Measurements from ENCODE around the gene DTX3L. TPM values are rescaled to one million over a fixed set of nuclear protein-coding genes. Genes with fewer than 3 reads are reported as not detected.

DTX3L gene
- total and polyA plus RNA-seq, 2 of the 8 experiments (the other 6 are each of a cell fraction or from before 2014, with no cell fraction given), result 1.7 to 11.3 TPM

DNA sequence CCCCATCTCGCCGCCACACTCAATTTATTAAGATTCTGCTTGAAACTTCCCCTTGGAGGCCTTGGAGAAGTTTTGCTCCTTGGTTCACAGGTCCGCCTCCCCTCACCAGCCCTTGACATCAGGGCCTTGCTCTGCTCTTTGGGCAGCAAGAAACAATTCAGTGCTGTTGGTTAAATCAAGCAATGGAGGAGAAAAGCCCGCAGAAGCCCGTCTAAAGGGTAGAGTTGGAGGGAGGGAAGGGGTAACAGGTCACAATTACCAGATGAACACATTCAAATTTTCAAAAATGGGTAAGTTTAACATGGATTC lies 467 bp upstream of the DTX3L start:
- no peak overlapping the region for H2AK5ac ChIP-seq (ENCODE audit: low read depth, low read length)
- H3K79me1 ChIP-seq (ENCODE audit: low read depth, low read length), result no peaks in the 10 kb centered on the region
- H3K36me3 ChIP-seq (ENCODE audit: control insufficient read depth in 2 of 4, insufficient read depth in 4 of 4, low read length in 3 of 4), result no peaks in the 10 kb centered on the region; a peak in 2 of 8 replicates
- H3K9ac ChIP-seq (replicated peaks in 1 of 4; ENCODE audit: extremely low read depth in 1 of 4, low read depth in 3 of 4, low read length in 3 of 4), result no peak overlapping the region
- no peak overlapping the region for H2BK120ac ChIP-seq (replicated peaks; ENCODE audit: low read depth, low read length)
- no peak overlapping the region for H3K27ac ChIP-seq (ENCODE audit: low read depth, low read length)
- H2BK5ac ChIP-seq (ENCODE audit: low read depth, low read length), result no peak overlapping the region
- no peak overlapping the region for H3K14ac ChIP-seq (ENCODE audit: insufficient read length)
- WGBS, 2 experiments (ENCODE audit: extremely low coverage in 1 of 2, insufficient coverage in 1 of 2, insufficient read length in 1 of 2, insufficient replicate concordance in 2 of 2, low coverage in 1 of 2, low lambda C conversion rate in 2 of 2, missing lambda C conversion rate in 1 of 2), result 52% methylated on average over 5 of the region's 5 CpGs; no CpG with 5 or more reads in 1 of the 2 experiments
- peak overlapping the region; percentile 6; the same call in 1 of the 2 replicates for H2AFZ ChIP-seq (ENCODE audit: low read length)
- FAIRE-seq (no peak), DNase-seq (ENCODE audit: low read depth in 1 of 2, low spot score in 2 of 2) (no peak)
- peak overlapping the region; percentile 51 to 76 (median 65); a peak in 7 of 8 replicates for H3K4me3 ChIP-seq (ENCODE audit: extremely low read depth in 1 of 4, insufficient read depth in 2 of 4, low read depth in 3 of 4, low read length in 4 of 4)
- H3K23me2 ChIP-seq (ENCODE audit: low read depth, low read length), result peaks cover 5% of the 10 kb centered on the region; the same call in 1 of the 2 replicates
- H3K4me2 ChIP-seq (ENCODE audit: insufficient read depth in 1 of 2, low read depth in 2 of 2, low read length in 2 of 2), result peak overlapping the region; percentile 65 to 72
- no peaks in the 10 kb centered on the region for H4K20me1 ChIP-seq (replicated peaks in 1 of 2; ENCODE audit: control insufficient read depth in 1 of 2, insufficient read depth in 2 of 2, low read length in 2 of 2)
- no peak overlapping the region for H3K4ac ChIP-seq (replicated peaks; ENCODE audit: insufficient read length, low read depth, low read length)
- 0 out of 2 replicates have a peak overlapping the region, but pooled peaks have one; percentile 10 for H2BK20ac ChIP-seq (ENCODE audit: low read length)
- H3K18ac ChIP-seq (ENCODE audit: extremely low read depth, low read length), result peak overlapping the region; percentile 76
- H2BK15ac ChIP-seq (ENCODE audit: low read length), result no peak overlapping the region
- 0 out of 2 replicates have a peak overlapping the region, but pooled peaks have one; percentile 55 for H2BK12ac ChIP-seq (ENCODE audit: low read depth, low read length)
- H3K23ac ChIP-seq (ENCODE audit: insufficient read length), result no peak overlapping the region
- TF ChIP-seq POLR2A (IDR thresholded peaks at IDR 0.05; ENCODE audit: control extremely low read depth in 1 of 2, low read depth in 2 of 2, low read length in 2 of 2) (no peak), RFX5 (IDR thresholded peaks at IDR 0.05; ENCODE audit: borderline replicate concordance, low read depth, low read length) (no peak), ZNF274 (IDR thresholded peaks at IDR 0.05; ENCODE audit: borderline replicate concordance, extremely low read depth, low read length) (no peak), HDAC2 (IDR thresholded peaks at IDR 0.05; ENCODE audit: borderline replicate concordance in 1 of 2, low read depth in 2 of 2, low read length in 2 of 2) (no peak)
- H4K91ac ChIP-seq (replicated peaks; ENCODE audit: insufficient read length, low read length), result no peak overlapping the region
- ChIA-PET CTCF (ENCODE audit: partially characterized antibody) (interaction anchor here (0.7 to 9.0 kb wide), 2 partner anchors 55 to 115 kb away, joined by 3 to 62 read pairs; partner anchors contain the start of gene PARP14), POLR2A (ENCODE audit: partially characterized antibody) (interaction anchor here (0.8 kb wide), 1 partner anchor 38 kb away, joined by 3 read pairs; no protein-coding TSS in a partner anchor)
- no peak overlapping the region for H3K56ac ChIP-seq (replicated peaks; ENCODE audit: insufficient read length, low read depth, low read length)
- no peaks in the 10 kb centered on the region for H3K79me2 ChIP-seq (ENCODE audit: control insufficient read depth in 1 of 2, insufficient read depth in 2 of 2, low read length in 2 of 2)
- H3K4me1 ChIP-seq (replicated peaks in 1 of 4; ENCODE audit: control insufficient read depth in 3 of 4, insufficient read depth in 4 of 4, low read length in 3 of 4), result peaks cover 4 to 5% (median 5%) of the 10 kb centered on the region in 4 experiments; a peak in 6 of 7 replicates
- no peak overlapping the region for H4K5ac ChIP-seq (ENCODE audit: insufficient read length, low read depth, low read length)
- no peak overlapping the region; the same call in 1 of the 2 replicates for H4K8ac ChIP-seq (ENCODE audit: extremely low read depth, insufficient read depth, low read length)
- no peaks in the 10 kb centered on the region for H3K9me3 ChIP-seq (ENCODE audit: insufficient read depth in 2 of 2, low read depth in 1 of 2, low read length in 1 of 2)
- peaks cover 0 to 2% (median 0%) of the 10 kb centered on the region in 4 experiments; a peak in 2 of 7 replicates for H3K27me3 ChIP-seq (replicated peaks in 1 of 4; ENCODE audit: control insufficient read depth in 3 of 4, extremely low read depth in 1 of 4, insufficient read depth in 3 of 4, low read length in 3 of 4)
